KBM-7 (cell line): ENCODE data around the gene CTNND2.
"Not testable (repeated sequence)": the region's sequence is repeated elsewhere in the genome, so short reads cannot be mapped to it uniquely, and the experiment has no call there.

Experiments used
- DNase-seq: peaks from one replicate; pipeline ENCODE4 v3.0.0-alpha.2; 2015
- in situ Hi-C: fragments of 300-500 bp; cut with MboI; formaldehyde crosslinking; loops from 2 replicates; pipeline ENCODE4 v1.14.3; 2020; ENCODE audit warnings: low sequenced_read_pairs, low pct_unique_long_range_greater_than_20kb, mixed read lengths

CTNND2 gene

DNA sequence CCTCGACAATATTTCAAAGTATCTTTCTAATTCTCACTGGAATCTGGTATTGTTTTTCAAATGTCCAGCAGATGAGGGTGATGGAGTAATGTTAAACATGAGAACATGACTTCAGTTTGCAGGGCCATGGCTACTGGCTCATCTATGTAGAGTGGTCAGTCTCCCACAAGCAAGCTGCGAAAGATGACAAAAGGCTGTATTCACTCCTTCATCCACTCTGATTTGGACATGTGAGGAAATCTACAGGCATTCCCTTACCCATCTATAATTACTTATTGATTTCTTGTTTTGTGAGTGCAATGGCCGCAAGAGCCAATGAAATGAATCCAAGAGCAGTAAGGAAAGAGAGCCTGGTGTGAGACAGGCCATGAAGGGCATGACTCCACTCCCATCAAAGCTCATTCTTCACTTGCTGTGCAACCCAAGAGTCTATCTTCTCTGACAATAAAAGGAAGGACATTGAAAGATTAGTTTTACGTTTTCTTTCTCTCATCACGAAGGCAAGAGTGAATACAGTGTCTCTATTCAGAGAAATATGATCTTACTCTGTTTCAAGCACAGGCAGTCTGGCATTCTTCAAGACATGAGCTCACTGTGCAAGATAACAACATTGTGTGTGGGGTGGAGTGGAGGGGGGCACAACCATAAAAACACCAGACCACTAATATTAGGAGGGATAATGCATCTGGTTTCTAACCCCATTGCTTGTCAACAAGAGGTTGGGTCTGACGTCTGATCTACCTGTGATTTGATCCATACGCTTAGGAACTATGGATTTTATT, 893.6 kb downstream of the CTNND2 start:
- no peak for DNase-seq
- in situ Hi-C loops = no loop called here

GRCh38 chr5:11009576-11009975, 894.7 kb downstream of the CTNND2 start:
- no peak for DNase-seq
- in situ Hi-C loops = no loop called here

- no peak for DNase-seq
- in situ Hi-C loops = no loop called here
Measured at GRCh38 chr5:11007269-11007870, 896.9 kb downstream of the CTNND2 start.

DNA sequence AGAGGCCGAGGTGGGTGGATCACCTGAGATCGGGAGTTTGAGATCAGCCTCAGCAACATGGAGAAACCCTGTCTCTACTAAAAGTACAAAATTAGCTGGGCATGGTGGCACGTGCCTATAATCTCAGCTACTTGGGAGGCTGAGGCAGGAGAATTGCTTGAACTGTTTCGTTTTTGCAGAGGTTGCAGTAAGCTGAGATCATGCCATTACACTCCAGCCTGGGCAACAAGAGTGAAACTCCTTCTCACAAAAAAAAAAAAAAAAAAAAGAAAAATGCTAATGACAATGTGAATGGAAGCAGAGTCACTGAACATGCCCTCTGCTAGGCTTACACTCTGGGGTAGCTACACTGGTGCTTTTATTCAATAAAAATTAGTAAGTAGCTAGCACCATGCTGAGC, 899.7 kb downstream of the CTNND2 start:
- DNase-seq, in situ Hi-C loops: not testable (repeated sequence)

DNA sequence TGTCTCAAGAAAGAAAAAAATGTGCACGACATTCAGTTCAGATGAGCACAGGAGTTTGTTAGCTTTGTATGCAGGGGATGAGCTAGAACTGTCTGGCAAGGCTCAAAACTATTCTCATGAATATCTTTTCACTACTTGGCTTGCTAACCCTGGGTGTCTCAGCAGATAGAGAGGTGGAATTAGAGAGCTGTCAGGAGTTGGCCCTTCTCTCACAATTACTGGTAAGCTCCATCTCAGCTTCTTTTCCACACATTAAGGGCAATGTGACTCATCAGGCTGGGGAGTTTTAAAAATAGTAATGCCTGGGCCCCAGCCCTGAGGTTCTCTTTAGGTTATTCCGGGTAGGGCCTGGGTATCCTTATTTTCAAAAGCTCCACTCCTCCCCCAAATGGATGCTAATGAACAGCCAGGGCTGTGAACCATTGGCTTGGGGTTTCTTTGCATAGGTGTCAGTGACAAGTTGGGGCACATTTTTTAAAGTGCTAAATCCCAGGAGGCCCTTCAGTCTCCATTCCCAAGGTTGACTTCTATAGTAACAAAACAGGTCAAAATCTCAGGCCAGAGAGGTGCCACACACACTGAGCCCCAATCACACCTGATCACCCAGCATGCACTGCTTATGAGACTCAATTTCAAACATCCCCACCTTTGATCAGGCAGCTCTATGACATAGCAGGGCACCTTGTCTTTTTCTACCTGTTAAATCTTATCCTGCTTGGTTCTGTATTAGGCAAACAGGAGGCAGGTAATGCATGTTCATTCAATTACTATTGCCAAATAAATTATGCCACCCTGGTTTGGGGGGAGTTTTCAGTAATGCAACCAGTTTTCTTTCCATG, 903.5 kb downstream of the CTNND2 start:
- in situ Hi-C loops = no loop called here
- no peak for DNase-seq

- DNase-seq = no peak
- in situ Hi-C loops = no loop called here
Measured at GRCh38 chr5:10999714-11000113, 904.5 kb downstream of the CTNND2 start.

GRCh38 chr5:10995891-10996290, 908.4 kb downstream of the CTNND2 start:
- DNase-seq = no peak
- in situ Hi-C loops = no loop called here

DNA sequence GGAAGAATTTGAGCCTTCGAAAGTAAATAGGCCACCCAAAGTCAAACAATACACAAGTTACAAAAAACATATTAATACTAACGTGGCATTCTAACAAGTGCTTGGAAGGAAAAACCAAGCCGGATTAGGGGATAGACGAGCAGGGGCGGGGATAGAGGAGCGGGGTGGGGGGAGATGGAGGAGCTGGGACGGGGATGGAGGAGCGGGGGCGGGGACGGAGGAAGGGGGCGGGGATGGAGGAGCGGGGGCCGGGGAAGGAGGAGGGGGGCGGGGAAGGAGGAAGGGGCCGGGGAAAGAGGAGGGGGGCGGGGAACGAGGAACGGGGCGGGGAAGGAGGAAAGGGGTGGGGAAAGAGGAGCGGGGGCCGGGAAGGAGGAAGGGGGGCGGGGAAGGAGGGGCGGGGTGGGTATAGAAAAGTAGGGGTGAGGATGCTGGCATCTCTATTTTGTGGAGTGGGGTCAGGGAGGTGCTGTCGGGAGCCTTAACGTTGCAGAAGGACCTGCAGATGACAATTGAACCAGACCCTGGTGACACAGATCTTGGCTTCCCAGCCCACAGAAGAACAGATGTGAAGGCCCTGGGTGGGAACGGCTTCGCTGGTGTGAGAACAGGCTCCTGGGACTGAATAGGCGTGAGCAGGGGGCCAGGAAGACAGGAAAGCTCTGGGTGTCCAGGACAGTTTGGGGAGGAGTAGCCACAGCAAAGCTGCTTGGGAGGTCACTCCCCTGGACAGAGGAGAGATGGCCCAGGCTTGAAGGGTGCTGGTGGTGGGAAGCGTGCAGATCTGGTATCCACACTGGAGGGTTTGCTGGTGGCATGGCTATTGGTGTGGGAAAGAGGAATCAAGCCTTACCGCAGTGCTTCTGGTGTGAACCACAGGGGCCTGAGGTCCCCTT, 909.9 kb downstream of the CTNND2 start:
- in situ Hi-C loops = no loop called here
- DNase-seq = no peak

DNA sequence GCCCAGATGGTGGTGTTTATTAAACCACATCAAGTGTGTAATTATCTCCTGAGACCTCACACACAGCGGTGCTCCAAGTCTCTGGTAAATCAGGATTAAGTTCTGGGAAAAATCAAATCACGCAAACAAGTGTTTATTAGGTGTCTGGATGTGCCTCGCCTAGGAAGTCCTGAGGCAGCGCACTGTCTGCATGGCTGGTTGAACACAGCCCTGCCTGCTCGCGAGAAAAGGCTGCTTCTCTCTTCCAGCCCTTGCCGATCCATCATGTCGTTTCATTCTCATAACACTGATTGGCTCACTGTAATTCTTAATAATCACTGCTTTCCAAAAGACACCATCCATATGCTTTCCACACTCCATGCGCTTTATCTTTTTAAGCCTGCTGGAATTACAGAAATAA, 913.6 kb downstream of the CTNND2 start:
- in situ Hi-C loops = no loop called here
- DNase-seq = no peak

- DNase-seq = no peak
- in situ Hi-C loops = no loop called here
Measured at GRCh38 chr5:10989577-10990263, 914.5 kb downstream of the CTNND2 start.

- DNase-seq = no peak
- in situ Hi-C loops = no loop called here
Measured at GRCh38 chr5:10988622-10989021, 915.6 kb downstream of the CTNND2 start.

GRCh38 chr5:10987925-10988504, 916.2 kb downstream of the CTNND2 start:
- in situ Hi-C loops = no loop called here
- DNase-seq = peak; percentile 67

DNA sequence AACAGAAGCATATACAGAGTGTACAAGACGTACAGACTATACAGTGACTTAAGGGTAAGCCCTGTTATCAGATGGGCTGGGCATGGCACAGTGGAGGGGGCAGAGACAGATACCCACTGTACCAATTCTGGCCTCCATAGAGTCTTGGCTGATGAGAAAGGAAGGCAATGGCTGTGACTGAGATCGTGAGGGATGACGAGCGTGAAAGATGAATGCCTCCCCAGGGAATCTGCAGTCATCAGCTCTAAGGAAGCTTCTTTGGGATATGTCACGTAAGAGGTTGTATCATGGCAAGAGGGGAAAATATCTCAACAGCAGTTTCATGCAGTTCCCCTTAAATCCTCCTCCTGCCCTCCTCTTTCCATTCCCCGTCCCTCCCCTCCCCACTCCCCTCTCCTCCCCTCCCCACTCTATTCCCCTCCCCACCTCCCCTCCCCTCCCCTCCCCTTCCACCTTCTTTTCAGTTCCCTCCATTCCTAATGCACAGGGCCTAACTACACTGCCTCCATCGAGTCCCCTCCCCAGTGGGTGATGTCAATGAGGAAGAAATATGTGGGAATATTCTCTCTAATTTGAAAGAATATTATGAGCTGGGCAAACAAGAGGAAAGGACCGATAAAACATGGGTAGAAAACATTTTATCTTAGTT, 916.8 kb downstream of the CTNND2 start:
- DNase-seq = no peak
- in situ Hi-C loops = no loop called here

GRCh38 chr5:10985721-10986110, 918.5 kb downstream of the CTNND2 start:
- in situ Hi-C loops = no loop called here
- DNase-seq = no peak

DNA sequence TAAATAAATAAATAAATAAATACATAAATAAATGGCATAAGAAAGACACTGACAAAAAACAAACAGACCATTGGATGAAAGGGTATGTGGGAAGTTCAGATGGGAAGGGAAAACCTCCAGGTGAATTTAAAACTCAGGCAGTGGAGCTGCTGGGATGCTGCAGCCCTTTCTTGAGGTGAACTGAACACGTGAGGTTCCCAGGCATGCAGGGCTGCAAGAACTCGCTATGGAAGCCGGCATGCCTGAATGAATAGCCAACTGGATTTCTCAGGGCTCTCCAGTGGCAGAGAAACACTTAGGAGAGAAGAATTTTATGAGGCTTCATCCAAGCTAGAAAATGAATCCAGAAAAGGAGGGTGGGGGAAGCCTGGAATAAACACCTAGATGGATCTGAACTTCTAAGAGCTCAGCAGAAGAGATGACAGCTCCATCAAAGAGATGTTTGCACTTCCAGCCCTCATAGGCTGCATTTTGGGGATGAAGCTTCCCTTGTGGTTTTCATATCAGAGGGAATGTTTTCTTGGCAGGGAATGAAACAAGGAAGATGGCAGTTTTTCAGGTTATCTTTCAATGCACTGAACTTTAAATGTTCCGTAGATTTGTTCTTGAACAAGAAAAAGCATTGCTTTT, 919.0 kb downstream of the CTNND2 start:
- in situ Hi-C loops = no loop called here

DNA sequence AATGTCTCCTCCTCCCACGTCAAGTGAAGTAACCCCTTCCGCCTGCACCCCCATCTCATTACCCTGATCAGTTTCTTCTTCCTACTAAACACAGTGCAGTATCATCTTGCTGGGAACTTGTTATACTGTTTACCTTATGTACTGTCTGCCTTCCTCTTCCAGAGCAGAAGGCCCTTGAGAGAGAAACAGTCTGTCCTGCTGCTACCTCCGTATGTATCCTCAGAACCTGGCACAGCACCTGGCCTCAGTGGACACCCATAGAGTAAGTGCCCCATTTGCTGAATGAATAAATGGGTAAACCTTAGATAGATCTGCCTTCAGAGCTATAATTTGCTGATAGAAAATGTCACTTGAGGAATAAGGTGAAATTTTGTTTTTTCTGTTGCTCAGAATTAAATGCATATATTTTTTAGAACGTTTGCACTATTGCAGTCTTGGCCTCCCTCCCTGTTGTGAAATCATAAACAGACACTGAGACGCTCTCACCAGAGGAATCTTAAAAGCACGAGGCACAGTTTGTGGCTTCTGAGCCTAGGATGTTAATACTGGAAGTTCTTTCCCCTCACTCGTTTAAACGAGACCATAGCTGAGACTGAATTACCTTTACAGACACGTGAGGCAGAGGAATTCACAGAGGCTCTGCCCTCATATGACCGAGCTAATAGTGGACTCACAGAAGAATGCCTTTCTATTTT, 920.1 kb downstream of the CTNND2 start:
- DNase-seq = no peak
- in situ Hi-C loops = no loop called here

More for the DNA sequence above, 919.0 kb downstream of the CTNND2 start:
- no peak for DNase-seq

- in situ Hi-C loops = no loop called here
- DNase-seq = no peak
Measured at GRCh38 chr5:10982626-10983025, 921.6 kb downstream of the CTNND2 start.
